ENCODE measurements around the gene NUP93.

Gene NUP93

DNA sequence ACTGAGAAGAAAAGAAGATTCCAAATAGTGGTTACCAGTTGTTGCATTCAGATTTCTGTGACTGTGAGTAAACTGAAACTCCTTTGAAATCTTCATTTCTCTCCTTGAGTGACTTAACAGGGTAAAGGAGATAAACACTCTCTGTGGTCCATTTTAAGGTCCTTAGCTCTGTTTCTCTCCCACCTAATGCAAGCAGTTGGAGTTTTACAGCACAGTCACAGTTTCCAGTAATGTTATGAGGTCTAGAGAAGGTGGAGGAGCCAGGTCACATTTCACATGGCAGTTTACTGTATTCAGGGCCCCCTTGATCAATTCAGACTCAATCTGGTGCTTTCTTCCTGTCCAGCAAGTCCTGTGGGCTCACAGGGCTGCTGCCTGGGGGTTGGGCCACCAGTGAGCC lies 102.8 kb downstream of the NUP93 start:
- Histone ChIP-seq H3K27ac (ENCODE audit: low read depth, low read length) (no peak overlapping the region), H4K20me1 (ENCODE audit: low read depth, low read length) (no peaks in the 10 kb centered on the region), H3K9ac (ENCODE audit: low read length) (no peak overlapping the region), H3K9me2 (replicated peaks; ENCODE audit: insufficient read depth, low read length) (no peaks in the 10 kb centered on the region), H2AFZ (ENCODE audit: low read depth, low read length, severe bottlenecking) (no peak overlapping the region), H3K36me3 (ENCODE audit: low read length) (peaks cover 4% of the 10 kb centered on the region; the same call in 1 of the 2 replicates), H3K9me3 (ENCODE audit: insufficient read depth, low read length) (no peaks in the 10 kb centered on the region), H3K27me3 (ENCODE audit: low read length) (no peaks in the 10 kb centered on the region), H3K4me2 (ENCODE audit: low read depth, low read length, poor library complexity, severe bottlenecking) (no peak overlapping the region), H3K79me2 (ENCODE audit: insufficient read depth, low read length) (no peaks in the 10 kb centered on the region), H3F3A (ENCODE audit: insufficient read depth) (no peaks in the 10 kb centered on the region), H3K4me3 (ENCODE audit: insufficient read depth, low read length, poor library complexity, severe bottlenecking) (no peak overlapping the region)
- no peak for TF ChIP-seq EZH2phosphoT487 (conservative IDR thresholded peaks at IDR 0.05; ENCODE audit: low read length)
- TF ChIP-seq, protein P1, sequence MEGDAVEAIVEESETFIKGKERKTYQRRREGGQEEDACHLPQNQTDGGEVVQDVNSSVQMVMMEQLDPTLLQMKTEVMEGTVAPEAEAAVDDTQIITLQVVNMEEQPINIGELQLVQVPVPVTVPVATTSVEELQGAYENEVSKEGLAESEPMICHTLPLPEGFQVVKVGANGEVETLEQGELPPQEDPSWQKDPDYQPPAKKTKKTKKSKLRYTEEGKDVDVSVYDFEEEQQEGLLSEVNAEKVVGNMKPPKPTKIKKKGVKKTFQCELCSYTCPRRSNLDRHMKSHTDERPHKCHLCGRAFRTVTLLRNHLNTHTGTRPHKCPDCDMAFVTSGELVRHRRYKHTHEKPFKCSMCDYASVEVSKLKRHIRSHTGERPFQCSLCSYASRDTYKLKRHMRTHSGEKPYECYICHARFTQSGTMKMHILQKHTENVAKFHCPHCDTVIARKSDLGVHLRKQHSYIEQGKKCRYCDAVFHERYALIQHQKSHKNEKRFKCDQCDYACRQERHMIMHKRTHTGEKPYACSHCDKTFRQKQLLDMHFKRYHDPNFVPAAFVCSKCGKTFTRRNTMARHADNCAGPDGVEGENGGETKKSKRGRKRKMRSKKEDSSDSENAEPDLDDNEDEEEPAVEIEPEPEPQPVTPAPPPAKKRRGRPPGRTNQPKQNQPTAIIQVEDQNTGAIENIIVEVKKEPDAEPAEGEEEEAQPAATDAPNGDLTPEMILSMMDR (IDR thresholded peaks at IDR 0.05; ENCODE audit: insufficient read depth, low read length, poor library complexity, severe bottlenecking), result no peak

DNA sequence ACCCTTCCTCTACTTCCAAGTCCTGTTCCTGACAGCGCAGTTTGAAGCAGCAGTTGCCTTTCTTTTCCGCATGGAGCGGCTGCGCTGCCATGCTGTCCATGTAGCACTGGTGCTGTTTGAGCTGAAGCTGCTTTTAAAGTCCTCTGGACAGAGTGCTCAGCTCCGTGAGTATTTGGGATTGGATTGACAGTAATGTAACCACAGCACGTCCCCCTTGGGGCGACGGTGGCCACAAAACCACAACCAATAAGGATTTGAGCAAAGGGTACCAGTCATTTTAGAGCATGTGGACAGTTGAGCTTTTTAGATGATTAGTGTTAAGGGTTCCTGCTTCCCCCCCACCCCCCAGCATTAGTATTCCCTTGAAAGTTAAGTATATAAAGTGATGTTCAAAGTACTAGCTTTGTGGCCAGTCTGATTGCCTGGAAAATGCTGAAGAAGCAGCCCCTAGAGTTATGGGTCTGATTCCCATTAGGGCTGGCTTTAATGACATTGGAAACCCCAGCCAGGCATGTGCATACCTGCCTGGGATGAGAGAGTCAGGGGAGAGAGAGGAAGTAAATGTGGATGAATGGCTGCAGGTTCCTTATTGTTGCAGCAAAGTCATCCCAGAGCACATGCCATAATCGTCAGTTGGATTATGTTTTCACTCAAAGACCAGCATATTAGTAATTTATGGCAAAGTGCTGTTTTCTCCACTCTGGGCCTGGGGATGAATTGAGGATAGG lies 103.5 kb downstream of the NUP93 start:
- H3K79me2 ChIP-seq (ENCODE audit: insufficient read depth, low read length), result no peaks in the 10 kb centered on the region
- H2AFZ ChIP-seq (ENCODE audit: low read depth, low read length, severe bottlenecking), result no peak overlapping the region
- peaks cover 6% of the 10 kb centered on the region; the same call in 1 of the 2 replicates for H3K36me3 ChIP-seq (ENCODE audit: low read length)
- TF ChIP-seq, protein P1 (IDR thresholded peaks at IDR 0.05; ENCODE audit: insufficient read depth, low read length, poor library complexity, severe bottlenecking), result no peak
- TF ChIP-seq EZH2phosphoT487 (conservative IDR thresholded peaks at IDR 0.05; ENCODE audit: low read length), result no peak
- no peaks in the 10 kb centered on the region for H4K20me1 ChIP-seq (ENCODE audit: low read depth, low read length)
- H3F3A ChIP-seq (ENCODE audit: insufficient read depth), result no peaks in the 10 kb centered on the region
- no peak overlapping the region for H3K27ac ChIP-seq (ENCODE audit: low read depth, low read length)
- H3K9me2 ChIP-seq (replicated peaks; ENCODE audit: insufficient read depth, low read length), result no peaks in the 10 kb centered on the region
- no peaks in the 10 kb centered on the region for H3K27me3 ChIP-seq (ENCODE audit: low read length)
- H3K9ac ChIP-seq (ENCODE audit: low read length), result no peak overlapping the region
- H3K4me2 ChIP-seq (ENCODE audit: low read depth, low read length, poor library complexity, severe bottlenecking), result no peak overlapping the region
- no peak overlapping the region for H3K4me3 ChIP-seq (ENCODE audit: insufficient read depth, low read length, poor library complexity, severe bottlenecking)
- H3K9me3 ChIP-seq (ENCODE audit: insufficient read depth, low read length), result no peaks in the 10 kb centered on the region

DNA sequence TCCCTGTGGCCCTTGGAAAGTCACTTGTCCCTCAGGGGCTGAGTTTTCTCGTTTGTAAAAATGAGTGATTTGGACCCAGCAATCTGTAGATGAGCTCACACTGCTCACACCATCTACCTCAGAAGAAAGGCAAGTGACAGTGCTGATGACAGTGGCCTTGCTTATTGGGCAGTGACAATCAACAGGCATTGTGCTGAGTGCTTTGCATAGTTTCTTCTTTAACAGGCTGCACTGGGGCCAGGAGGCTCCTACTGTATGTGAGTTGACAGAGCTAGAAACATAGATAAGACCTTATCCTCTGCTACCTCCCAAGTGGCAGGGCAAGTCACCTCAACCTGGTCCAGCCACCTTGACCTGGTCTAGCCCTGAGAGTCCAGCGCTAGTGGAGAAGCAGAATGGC lies 105.4 kb downstream of the NUP93 start:
- Histone ChIP-seq H3K9ac (ENCODE audit: low read length) (no peak overlapping the region), H3K9me2 (replicated peaks; ENCODE audit: insufficient read depth, low read length) (no peaks in the 10 kb centered on the region), H3F3A (ENCODE audit: insufficient read depth) (no peaks in the 10 kb centered on the region), H3K27me3 (ENCODE audit: low read length) (no peaks in the 10 kb centered on the region), H3K27ac (ENCODE audit: low read depth, low read length) (no peak overlapping the region), H3K9me3 (ENCODE audit: insufficient read depth, low read length) (no peaks in the 10 kb centered on the region), H3K4me2 (ENCODE audit: low read depth, low read length, poor library complexity, severe bottlenecking) (no peak overlapping the region), H2AFZ (ENCODE audit: low read depth, low read length, severe bottlenecking) (no peak overlapping the region), H3K4me3 (ENCODE audit: insufficient read depth, low read length, poor library complexity, severe bottlenecking) (no peak overlapping the region), H3K36me3 (ENCODE audit: low read length) (peaks cover 7% of the 10 kb centered on the region; the same call in 1 of the 2 replicates), H3K79me2 (ENCODE audit: insufficient read depth, low read length) (no peaks in the 10 kb centered on the region), H4K20me1 (ENCODE audit: low read depth, low read length) (no peaks in the 10 kb centered on the region)
- TF ChIP-seq, protein P1 (IDR thresholded peaks at IDR 0.05; ENCODE audit: insufficient read depth, low read length, poor library complexity, severe bottlenecking), result no peak
- no peak for TF ChIP-seq EZH2phosphoT487 (conservative IDR thresholded peaks at IDR 0.05; ENCODE audit: low read length)

All from SU-DHL-6 (cell line).